Right atrium auricular region (tissue), 2 donors: ENCODE data around the gene TAOK1. TPM values are rescaled to one million over a fixed set of nuclear protein-coding genes. Genes with fewer than 3 reads are reported as not detected.

ENCODE experiments used
- DNase-seq: peaks from one replicate; pipeline ENCODE4 v3.0.0-alpha.2; 2019; ENCODE audit warnings: low spot score
- H3K27ac ChIP-seq, 2 donors: fragments of 200-600 bp; sonication (generic); 1 replicate in 1 of 2; 2 replicates in 1 of 2; pipeline ENCODE4 v1.5.1; 2016 to 2019
- H3K27me3 ChIP-seq, 2 donors: fragments of 200-600 bp; sonication (generic); one replicate each; pipeline versions ENCODE4 v1.5.1 to v1.6.0; 2017 to 2019
- H3K36me3 ChIP-seq: fragments of 200-600 bp; sonication (generic); one replicate; pipeline ENCODE4 v1.5.1; 2016
- H3K4me1 ChIP-seq, 2 donors: fragments of 200-600 bp; sonication (generic); one replicate each; pipeline versions ENCODE4 v1.5.1 to v1.6.0; 2017 to 2019
- H3K4me3 ChIP-seq, 2 donors: fragments of 200-600 bp; sonication (generic); 1 replicate in 1 of 2; 2 replicates in 1 of 2; pipeline ENCODE4 v1.5.1; 2017 to 2019; ENCODE audit warnings: mild to moderate bottlenecking in 1 of 2, moderate library complexity in 1 of 2
- H3K9me3 ChIP-seq, 2 donors: fragments of 200-600 bp; sonication (generic); one replicate each; pipeline ENCODE4 v1.5.1; 2019
- CTCF ChIP-seq, 2 donors: fragments of 200-600 bp; sonication (generic); IDR thresholded peaks; one replicate each; pipeline ENCODE4 v1.5.1; 2019; ENCODE audit warnings: antibody characterized with exemption in 2 of 2
- total RNA-seq, 2 donors: library from RNA; depleted of rRNA; stranded (reverse); fragments of >200 nt; gene quantifications; one replicate each; pipeline ENCODE4 v1.1.0, GENCODE V29; 2016

TAOK1 gene
- total RNA-seq, 2 donors from 2014 or later, result 42.9 to 45.1 TPM

- TF ChIP-seq CTCF (IDR thresholded peaks at IDR 0.05), result no peak
- no peak for DNase-seq
- Histone ChIP-seq H3K27me3 (no peaks in the 10 kb centered on the region), H3K9me3 (no peaks in the 10 kb centered on the region), H3K27ac (peak overlapping the region in 1 of 2 donors; percentile 67), H3K4me3 (no peak overlapping the region), H3K36me3 (no peaks in the 10 kb centered on the region), H3K4me1 (peaks cover 0 to 9% of the 10 kb centered on the region in 2 donors)
Observed at GRCh38 chr17:29368926-29369325, 21.2 kb upstream of the TAOK1 start.

GRCh38 chr17:29369831-29370735 lies 20.1 kb upstream of the TAOK1 start:
- no peaks in the 10 kb centered on the region for H3K9me3 ChIP-seq
- H3K36me3 ChIP-seq, result no peaks in the 10 kb centered on the region
- no peaks in the 10 kb centered on the region for H3K27me3 ChIP-seq
- peak; percentile 70 for DNase-seq
- H3K27ac ChIP-seq, result peak overlapping the region in 1 of 2 donors; percentile 67
- peak overlapping the region in 1 of 2 donors; percentile 20 for H3K4me3 ChIP-seq
- peaks cover 0 to 9% of the 10 kb centered on the region in 2 donors for H3K4me1 ChIP-seq
- TF ChIP-seq CTCF (IDR thresholded peaks at IDR 0.05), result peak; percentile 49 to 90

- Histone ChIP-seq H3K27me3 (no peaks in the 10 kb centered on the region), H3K9me3 (no peaks in the 10 kb centered on the region), H3K27ac (no peak overlapping the region), H3K4me3 (no peak overlapping the region), H3K4me1 (peaks cover 0 to 8% of the 10 kb centered on the region in 2 donors), H3K36me3 (no peaks in the 10 kb centered on the region)
- TF ChIP-seq CTCF (IDR thresholded peaks at IDR 0.05), result no peak
- peak; percentile 59 for DNase-seq
Observed at GRCh38 chr17:29376667-29377270, 13.4 kb upstream of the TAOK1 start.

- no peak overlapping the region for H3K27ac ChIP-seq
- no peak for TF ChIP-seq CTCF (IDR thresholded peaks at IDR 0.05)
Observed at GRCh38 chr17:29378500-29378899, 11.7 kb upstream of the TAOK1 start.

GRCh38 chr17:29379084-29379991 lies 10.8 kb upstream of the TAOK1 start:
- no peaks in the 10 kb centered on the region for H3K36me3 ChIP-seq
- no peaks in the 10 kb centered on the region for H3K27me3 ChIP-seq
- H3K27ac ChIP-seq, result no peak overlapping the region
- no peaks in the 10 kb centered on the region for H3K9me3 ChIP-seq
- peak; percentile 21 for DNase-seq
- no peak overlapping the region for H3K4me3 ChIP-seq
- H3K4me1 ChIP-seq, result peaks cover 0 to 8% of the 10 kb centered on the region in 2 donors
- no peak for TF ChIP-seq CTCF (IDR thresholded peaks at IDR 0.05)

More at GRCh38 chr17:29378500-29378899, 11.7 kb upstream of the TAOK1 start:
- DNase-seq, result no peak
- H3K9me3 ChIP-seq, result no peaks in the 10 kb centered on the region
- H3K27me3 ChIP-seq, result no peaks in the 10 kb centered on the region
- no peaks in the 10 kb centered on the region for H3K36me3 ChIP-seq
- peaks cover 0 to 8% of the 10 kb centered on the region in 2 donors for H3K4me1 ChIP-seq
- H3K4me3 ChIP-seq, result no peak overlapping the region
